Esophagus squamous epithelium (tissue), 4 donors: Measurements from ENCODE around the gene PLEKHG2.

Experiments
- POLR2A ChIP-seq, 4 donors: fragments of 450-650 bp; IDR thresholded peaks; one replicate each; pipeline ENCODE4 v1.6.1; 2017; ENCODE audit warnings: antibody characterized with exemption in 4 of 4, mild to moderate bottlenecking in 4 of 4, moderate library complexity in 3 of 4
- TF ChIP-seq, protein P1 (sequence below), 6 experiments: fragments of 450-650 bp in 4 of 6; fragments of 200-600 bp in 2 of 6; sonication (generic) in 2 of 6; IDR thresholded peaks; one replicate each; pipeline ENCODE4 v1.5.1; 2016 to 2019; ENCODE audit warnings: antibody characterized with exemption in 6 of 6, mild to moderate bottlenecking in 4 of 6, moderate library complexity in 4 of 6

GRCh38 chr19:39444598-39445195 lies 32.2 kb downstream of the PLEKHG2 start:
- TF ChIP-seq, protein P1, sequence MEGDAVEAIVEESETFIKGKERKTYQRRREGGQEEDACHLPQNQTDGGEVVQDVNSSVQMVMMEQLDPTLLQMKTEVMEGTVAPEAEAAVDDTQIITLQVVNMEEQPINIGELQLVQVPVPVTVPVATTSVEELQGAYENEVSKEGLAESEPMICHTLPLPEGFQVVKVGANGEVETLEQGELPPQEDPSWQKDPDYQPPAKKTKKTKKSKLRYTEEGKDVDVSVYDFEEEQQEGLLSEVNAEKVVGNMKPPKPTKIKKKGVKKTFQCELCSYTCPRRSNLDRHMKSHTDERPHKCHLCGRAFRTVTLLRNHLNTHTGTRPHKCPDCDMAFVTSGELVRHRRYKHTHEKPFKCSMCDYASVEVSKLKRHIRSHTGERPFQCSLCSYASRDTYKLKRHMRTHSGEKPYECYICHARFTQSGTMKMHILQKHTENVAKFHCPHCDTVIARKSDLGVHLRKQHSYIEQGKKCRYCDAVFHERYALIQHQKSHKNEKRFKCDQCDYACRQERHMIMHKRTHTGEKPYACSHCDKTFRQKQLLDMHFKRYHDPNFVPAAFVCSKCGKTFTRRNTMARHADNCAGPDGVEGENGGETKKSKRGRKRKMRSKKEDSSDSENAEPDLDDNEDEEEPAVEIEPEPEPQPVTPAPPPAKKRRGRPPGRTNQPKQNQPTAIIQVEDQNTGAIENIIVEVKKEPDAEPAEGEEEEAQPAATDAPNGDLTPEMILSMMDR (IDR thresholded peaks at IDR 0.05), result no peak
- no peak for TF ChIP-seq POLR2A (IDR thresholded peaks at IDR 0.05)
